ENCODE data around the gene COL17A1.

Gene COL17A1

DNA sequence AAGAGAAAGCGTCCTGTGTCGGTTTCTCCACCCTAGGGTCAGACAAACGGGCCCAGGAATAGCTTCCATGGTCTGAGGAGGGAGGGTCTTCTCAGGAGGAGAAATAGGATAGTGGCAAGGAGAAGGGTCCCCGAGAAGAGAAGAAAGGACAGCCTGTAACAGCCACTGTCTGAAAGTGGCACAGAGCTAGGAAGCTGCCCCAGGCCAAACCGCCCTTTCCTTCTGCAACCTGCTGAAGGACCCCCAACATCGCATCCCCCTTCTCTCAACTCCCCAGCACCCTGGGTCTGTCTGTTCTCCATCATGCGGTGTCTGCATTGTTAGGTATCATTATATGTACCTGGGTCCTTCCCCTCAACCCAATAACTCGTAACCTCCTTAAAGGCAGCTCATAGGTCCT is 47.1 kb downstream of the COL17A1 start:
- no peak for DNase-seq
- no peak for TF ChIP-seq GATA1 (IDR thresholded peaks at IDR 0.05; ENCODE audit: low read depth, low read length)

DNA sequence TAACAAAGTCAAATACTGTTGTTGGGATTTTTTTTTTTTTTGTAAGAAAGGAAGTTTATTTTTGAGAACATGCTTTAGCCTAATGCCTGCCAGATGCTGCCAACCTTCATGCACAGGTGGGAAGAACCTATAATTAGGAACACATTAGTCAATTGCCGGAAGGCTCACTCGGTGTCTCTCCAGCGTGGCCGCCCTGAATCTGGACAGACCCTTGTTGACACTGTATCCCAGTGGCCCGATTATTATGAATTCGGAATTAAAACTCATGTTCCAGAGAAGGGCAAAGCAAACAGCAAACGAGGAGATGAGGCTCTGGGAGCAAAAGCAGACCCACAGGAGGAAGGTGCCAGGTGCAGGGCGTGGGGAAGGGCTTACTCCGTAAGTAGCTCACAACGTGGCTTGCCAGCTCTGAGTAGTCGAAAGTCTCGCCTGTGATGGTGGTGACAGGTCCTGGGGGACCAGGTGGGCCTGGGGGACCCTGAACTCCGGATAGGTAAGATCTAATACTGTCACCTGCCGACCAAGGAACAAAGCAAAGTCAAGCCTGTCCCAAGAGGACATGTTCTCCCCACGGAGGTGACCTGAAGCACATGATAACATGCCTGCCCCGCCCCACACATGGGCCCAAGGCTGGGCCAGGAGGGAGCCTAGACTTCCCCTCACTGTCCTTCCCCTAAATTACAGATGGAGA is 48.3 kb downstream of the COL17A1 start:
- no peak for DNase-seq
- TF ChIP-seq POLR2A (IDR thresholded peaks at IDR 0.05; ENCODE audit: low read length) (no peak), GATA1 (IDR thresholded peaks at IDR 0.05; ENCODE audit: low read depth, low read length) (no peak)

DNA sequence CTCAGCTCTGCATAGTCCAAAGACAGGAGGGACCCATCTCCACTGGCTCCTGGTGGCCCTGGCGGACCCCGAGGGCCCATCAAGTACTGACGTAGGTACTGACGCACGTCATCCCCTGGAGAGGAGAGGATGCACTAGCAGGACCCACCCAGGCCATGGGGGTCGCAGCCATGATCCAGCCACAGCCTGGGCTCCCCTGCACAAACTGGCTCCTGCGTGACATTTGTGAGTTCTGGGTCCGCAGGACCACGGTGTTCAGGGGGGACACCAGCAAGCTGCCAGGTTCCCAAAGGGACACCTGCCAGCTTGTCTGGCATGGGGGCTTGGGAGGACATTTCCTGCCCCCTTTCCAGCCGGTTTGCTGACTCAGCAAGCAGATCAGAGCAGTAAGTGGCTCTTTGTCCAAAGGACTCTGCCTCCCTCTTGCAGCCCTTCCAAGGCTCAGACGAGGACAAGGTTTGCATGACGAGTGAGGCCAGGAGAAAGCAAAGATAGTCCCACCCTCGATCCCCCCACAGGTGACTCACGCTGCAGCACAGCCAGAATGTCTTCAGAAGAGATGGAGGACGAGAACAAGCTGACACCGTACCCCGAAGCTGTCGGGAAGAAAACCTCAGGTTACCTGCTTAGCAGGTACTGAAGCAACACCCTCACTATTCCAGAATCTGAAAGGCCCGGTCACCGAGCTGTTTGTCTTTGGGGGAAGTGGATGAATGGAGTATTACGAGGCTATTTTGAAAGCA is 49.0 kb downstream of the COL17A1 start:
- TF ChIP-seq POLR2A (IDR thresholded peaks at IDR 0.05; ENCODE audit: low read length) = no peak
- TF ChIP-seq GATA1 (IDR thresholded peaks at IDR 0.05; ENCODE audit: low read depth, low read length) = no peak
- no peak for DNase-seq

DNA sequence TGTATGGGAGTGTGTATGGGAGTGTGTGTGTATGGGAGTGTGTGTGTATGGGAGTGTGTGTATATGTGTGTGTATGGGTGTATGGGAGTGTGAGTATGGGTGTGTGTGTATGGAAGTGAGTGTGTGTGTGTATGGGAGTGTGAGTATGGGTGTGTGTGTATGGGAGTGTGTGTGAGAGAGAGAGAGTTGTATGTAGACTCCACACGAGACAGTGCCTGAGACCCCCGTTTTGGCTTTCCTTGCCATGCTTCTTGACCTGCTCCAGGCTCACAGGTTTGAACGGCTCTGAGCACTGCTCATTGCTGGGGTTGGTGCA is 49.7 kb downstream of the COL17A1 start:
- no peak for DNase-seq
- TF ChIP-seq POLR2A (IDR thresholded peaks at IDR 0.05; ENCODE audit: low read length) = no peak
- TF ChIP-seq GATA1 (IDR thresholded peaks at IDR 0.05; ENCODE audit: low read depth, low read length) = no peak

DNA sequence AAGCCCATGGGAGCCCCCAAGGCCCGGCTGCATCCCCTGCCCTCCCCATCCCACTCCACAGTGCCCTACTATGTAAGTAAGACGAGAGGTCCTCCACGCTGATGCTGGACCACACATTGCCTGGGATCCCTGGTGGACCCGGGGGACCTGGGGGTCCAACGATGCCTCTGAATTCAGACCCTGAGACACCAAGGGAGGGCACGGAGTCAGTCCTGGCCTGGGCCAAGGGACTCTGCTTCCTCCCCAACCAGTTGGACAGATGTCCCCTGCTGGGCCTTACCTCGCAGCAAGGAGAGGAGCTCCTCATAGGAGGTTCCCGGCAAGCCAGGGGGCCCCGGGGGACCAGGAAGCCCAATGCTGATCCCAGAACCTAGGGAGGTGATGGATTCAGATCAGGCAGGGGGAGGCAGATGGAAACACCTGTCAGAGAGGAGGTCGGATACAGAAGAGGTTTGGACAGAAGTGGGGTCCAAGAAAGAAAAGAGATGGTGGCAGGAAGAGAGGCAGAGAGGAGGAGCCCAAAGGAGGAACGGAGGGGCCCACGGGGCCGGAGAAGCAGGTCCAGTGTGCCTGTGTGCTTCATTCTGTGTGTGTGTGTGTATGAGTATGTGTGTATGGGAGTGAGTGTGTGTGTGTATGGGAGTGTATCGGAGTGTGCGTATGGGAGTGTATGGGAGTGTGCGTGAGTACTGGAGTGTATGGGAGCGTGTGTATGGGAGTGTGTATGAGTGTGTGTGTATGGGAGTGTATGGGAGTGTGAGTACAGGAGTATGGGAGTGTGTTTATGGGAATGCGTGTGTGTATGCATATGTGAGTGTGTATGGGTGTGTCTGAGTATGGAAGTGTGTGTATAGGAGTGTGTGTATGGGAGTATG is 50.2 kb downstream of the COL17A1 start:
- DNase-seq = no peak

DNA sequence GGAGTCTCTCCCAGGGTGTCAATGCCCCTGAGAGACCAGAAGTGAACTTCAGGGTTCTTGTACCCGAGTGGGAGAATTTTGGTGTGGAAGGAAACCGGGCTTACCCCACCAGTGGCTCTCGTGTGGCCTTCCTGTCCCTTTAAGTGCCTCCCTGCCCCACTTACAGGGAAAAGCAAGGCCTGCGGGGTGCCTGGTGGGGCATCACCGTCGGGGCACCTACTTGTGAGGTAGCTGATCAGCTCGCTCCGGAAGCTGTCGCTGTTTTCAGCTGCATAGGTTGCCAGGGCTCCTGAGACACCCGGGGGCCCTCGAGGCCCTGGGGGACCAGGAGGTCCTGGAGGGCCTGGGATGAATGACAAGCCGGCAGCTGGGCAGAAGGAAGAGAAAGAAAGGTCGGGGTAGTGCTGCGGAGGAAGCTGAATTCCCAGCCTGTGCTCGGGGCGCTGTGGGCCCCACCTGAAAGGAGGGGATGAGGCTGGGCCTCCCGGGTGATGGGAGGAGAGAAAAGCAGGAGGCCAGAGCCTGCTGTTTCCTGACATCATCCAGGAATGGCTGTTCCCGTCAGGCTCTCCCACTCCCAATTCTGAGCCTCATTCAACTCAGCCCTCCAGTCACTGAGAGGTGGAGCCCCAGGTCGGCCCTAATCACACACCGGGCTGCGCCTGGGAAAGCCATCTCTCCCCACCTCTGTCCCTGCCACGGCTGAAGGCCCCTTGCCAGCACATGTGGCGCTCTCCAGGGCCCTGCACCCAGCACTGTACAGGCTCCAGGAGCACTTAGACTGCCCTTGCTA is 51.1 kb downstream of the COL17A1 start:
- DNase-seq = no peak
- no peak for TF ChIP-seq POLR2A (IDR thresholded peaks at IDR 0.05; ENCODE audit: low read length)
- no peak for TF ChIP-seq GATA1 (IDR thresholded peaks at IDR 0.05; ENCODE audit: low read depth, low read length)

More for the DNA sequence above, 50.2 kb downstream of the COL17A1 start:
- TF ChIP-seq POLR2A (IDR thresholded peaks at IDR 0.05; ENCODE audit: low read length) = no peak
- TF ChIP-seq GATA1 (IDR thresholded peaks at IDR 0.05; ENCODE audit: low read depth, low read length) = no peak

DNA sequence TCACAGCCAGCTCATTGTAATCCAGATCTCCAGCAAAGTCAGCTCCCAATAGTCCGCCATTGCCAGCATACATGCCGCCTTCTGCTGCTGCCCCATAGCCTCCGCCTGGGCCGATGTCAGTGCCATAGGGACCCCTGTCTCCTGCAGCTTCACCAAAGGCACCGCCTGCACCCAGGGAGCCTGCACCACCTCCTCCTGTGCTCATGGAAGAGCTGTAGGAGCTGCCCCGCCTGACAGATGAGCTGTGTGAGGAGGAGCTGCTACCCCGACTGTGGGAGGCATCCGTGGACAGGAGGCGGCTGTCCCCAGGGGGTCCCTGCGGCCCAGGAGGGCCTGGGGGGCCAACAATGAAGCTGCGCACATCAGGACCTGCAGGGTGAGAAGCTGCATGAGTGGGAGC is 51.7 kb downstream of the COL17A1 start:
- no peak for TF ChIP-seq POLR2A (IDR thresholded peaks at IDR 0.05; ENCODE audit: low read length)
- no peak for TF ChIP-seq GATA1 (IDR thresholded peaks at IDR 0.05; ENCODE audit: low read depth, low read length)
- no peak for DNase-seq

DNA sequence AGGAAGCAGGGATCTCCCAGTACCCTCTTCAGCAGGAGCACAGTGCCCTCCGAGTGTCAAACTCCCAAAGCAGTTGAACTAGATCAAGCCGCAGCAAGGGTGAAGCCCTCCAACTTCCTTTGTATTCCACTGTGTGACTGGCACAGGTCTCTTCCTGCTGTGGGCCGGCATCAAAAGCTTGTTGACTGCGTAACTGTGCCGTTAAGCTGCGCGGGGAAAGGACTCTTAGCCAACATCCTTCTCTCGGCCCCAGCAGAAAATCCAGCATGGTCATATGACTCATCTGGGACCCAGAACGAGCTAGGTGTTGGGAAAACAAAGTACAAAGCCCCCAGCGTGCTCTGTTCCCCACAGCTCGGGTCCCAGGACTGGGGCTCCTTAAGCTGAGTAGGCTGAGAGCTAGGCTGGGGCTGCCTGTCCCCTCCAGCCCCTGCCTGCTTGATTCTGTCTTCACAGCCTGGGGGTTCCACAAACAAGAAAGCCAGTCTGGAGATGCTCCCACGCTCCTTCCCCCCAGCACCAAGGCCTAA is 52.2 kb downstream of the COL17A1 start:
- DNase-seq = no peak
- TF ChIP-seq GATA1 (IDR thresholded peaks at IDR 0.05; ENCODE audit: low read depth, low read length) = no peak
- TF ChIP-seq POLR2A (IDR thresholded peaks at IDR 0.05; ENCODE audit: low read length) = no peak

DNA sequence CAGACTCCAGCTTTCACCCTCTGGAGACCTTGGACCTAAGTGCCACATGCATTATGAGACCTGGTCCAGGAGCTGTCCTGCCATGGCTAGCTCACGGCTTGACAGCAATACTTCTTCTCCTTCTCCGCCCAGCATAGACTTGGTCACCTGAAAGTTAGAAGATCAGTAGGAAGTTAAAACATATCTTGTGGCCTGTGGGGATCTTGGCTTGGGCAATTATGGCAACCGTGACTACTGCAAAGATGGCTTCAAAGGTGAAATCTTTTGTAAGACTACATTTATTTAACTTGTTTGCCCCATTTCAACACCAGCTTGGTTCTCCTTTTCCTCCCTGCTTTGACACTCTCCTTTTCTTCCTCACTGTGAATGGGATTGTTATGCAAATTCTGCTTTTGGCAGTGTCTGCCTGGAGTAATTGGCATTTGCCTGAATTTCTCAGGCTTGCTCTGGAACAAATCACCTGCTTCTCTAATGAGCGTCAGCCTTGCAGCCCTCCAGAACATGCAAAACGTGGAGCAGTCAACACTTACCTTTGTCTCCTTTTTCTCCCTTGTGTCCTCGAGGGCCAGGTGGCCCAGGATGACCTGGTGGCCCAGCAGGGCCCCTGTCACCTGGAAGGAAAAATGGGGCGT is 53.4 kb downstream of the COL17A1 start:
- DNase-seq = no peak
- no peak for TF ChIP-seq GATA1 (IDR thresholded peaks at IDR 0.05; ENCODE audit: low read depth, low read length)
- no peak for TF ChIP-seq POLR2A (IDR thresholded peaks at IDR 0.05; ENCODE audit: low read length)

DNA sequence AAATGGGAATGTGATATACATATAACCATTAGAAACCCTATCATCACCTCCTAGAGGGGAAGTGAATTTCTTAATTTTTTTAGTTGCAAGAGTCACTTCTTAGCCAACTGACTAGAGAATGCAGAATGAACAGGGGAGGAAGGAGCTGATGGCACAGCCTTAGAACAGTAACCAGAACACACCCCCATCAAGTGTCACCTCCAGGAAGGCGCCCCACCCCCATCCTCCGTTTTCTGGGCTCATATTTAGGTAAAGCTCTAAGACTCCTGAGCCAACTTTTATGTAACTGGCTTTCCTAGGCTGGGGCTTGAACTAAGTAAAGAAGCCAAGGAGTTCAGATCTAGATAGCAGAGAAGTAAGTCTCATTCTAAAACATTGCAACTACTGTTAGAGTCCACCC is 54.0 kb downstream of the COL17A1 start:
- no peak for TF ChIP-seq POLR2A (IDR thresholded peaks at IDR 0.05; ENCODE audit: low read length)
- no peak for TF ChIP-seq GATA1 (IDR thresholded peaks at IDR 0.05; ENCODE audit: low read depth, low read length)
- no peak for DNase-seq

DNA sequence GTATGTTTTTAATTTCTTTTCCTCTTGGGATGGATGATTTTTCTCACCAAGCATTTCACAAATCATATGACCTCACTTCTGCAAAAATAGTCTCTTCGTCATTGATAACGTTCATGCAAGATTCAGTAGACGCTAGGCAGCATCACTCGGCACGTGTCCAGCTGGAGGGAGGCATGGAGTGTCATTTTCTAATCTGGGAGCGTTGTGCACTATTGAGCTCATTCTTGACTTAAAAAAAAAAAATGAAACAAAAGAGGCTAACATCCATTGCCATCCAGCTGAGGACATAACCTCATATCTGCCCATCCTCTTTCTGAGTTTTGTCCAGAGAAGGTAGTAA is 56.2 kb downstream of the COL17A1 start:
- no peak for DNase-seq
- TF ChIP-seq GATA1 (IDR thresholded peaks at IDR 0.05; ENCODE audit: low read depth, low read length) (no peak), POLR2A (IDR thresholded peaks at IDR 0.05; ENCODE audit: low read length) (no peak)

DNA sequence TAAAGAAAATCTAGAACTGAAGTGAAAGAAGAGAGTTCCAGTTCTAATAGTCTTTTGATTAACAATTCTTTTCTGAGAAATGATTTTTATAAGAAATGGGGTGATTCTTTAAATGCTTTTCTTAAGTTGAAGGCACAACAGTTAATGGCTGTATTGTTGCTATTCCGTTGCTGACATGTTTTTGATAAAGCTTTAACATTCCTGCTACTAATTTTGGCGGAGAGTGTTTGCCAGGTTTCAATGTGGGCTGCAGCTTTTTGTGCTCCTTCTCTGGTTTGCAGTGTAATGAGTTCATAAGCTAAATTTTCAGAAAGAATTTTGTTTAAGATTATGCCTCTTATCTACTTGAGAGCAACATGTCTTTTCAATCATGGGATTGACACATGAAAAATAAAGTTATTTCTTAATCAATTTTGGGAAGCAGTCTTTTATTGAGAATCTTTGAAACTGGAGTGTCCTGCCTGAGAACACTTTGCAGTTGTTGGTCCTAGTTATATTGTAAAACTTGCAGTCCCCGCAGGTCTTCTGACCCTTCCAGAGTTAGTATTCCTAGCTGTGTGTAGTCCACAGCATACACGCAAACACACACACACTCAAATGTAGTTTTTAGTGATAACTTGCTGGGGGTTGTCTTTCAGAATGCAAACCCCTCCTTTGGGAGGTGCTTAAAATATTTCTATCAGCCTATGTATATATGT is 56.7 kb downstream of the COL17A1 start:
- DNase-seq = no peak
- TF ChIP-seq GATA1 (IDR thresholded peaks at IDR 0.05; ENCODE audit: low read depth, low read length) (no peak), POLR2A (IDR thresholded peaks at IDR 0.05; ENCODE audit: low read length) (no peak)

DNA sequence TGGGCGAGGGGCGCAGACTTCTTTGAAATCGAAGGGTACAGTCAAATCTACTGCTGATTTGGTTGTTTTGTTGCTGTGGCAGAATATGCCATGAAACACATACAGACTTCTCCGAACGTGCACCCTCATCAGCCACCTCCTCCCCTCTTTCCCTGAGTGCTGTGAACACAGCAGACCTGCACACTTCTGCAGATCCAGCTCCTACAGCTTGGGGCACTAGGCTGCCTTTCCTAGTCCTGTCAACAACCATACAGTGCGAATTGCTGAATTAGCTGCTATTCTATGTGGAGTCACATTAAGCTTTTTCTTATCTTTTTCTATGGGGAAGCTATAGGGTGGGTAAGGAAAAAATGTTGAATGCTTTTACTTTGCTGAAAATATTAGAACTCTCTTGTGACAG is 57.5 kb downstream of the COL17A1 start:
- peak; percentile 26 for DNase-seq
- no peak for TF ChIP-seq GATA1 (IDR thresholded peaks at IDR 0.05; ENCODE audit: low read depth, low read length)
- TF ChIP-seq POLR2A (IDR thresholded peaks at IDR 0.05; ENCODE audit: low read length) = no peak
